ENCODE measurements around the gene RBM27. TPM values are rescaled to one million over a fixed set of nuclear protein-coding genes. Genes with fewer than 3 reads are reported as not detected.
"Not testable (repeated sequence)": the region's sequence is repeated elsewhere in the genome, so short reads cannot be mapped to it uniquely, and the experiment has no call there.

The RBM27 gene
- total RNA-seq, 2 donors from 2014 or later, result 14.4 to 17.3 TPM

DNA sequence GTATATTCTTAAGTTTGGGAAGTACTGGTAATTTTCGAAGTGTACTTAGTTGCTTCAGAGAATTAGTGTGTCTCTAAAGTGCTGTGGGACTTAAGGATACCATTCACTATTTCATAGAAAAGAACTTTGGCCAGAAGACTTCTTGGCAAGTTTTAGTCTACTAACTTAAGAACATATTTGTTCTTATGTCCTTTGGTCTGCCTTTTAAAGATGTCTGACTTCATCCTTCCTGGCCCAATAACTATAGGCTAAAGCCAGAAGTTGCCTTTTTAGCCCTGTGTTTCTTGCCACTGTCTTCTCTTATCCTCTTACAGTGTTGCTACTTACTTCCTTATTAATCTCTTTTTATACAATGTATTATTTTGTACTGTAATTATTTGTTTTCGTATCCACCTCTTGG lies 6.3 kb downstream of the RBM27 start:
- H3K9me3 ChIP-seq, result no peaks in the 10 kb centered on the region
- TF ChIP-seq, protein P1, sequence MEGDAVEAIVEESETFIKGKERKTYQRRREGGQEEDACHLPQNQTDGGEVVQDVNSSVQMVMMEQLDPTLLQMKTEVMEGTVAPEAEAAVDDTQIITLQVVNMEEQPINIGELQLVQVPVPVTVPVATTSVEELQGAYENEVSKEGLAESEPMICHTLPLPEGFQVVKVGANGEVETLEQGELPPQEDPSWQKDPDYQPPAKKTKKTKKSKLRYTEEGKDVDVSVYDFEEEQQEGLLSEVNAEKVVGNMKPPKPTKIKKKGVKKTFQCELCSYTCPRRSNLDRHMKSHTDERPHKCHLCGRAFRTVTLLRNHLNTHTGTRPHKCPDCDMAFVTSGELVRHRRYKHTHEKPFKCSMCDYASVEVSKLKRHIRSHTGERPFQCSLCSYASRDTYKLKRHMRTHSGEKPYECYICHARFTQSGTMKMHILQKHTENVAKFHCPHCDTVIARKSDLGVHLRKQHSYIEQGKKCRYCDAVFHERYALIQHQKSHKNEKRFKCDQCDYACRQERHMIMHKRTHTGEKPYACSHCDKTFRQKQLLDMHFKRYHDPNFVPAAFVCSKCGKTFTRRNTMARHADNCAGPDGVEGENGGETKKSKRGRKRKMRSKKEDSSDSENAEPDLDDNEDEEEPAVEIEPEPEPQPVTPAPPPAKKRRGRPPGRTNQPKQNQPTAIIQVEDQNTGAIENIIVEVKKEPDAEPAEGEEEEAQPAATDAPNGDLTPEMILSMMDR (IDR thresholded peaks at IDR 0.05), result no peak
- no peak overlapping the region for H3K27ac ChIP-seq
- H3K36me3 ChIP-seq, result no peaks in the 10 kb centered on the region
- intact Hi-C loops (cut with DNase I), result no loop called here
- H3K27me3 ChIP-seq, result no peaks in the 10 kb centered on the region
- no peak overlapping the region for H3K9ac ChIP-seq (ENCODE audit: low read depth in 2 of 2, low read length in 2 of 2)
- no peak for DNase-seq
- no peak overlapping the region for H3K4me3 ChIP-seq
- H3K4me1 ChIP-seq, result peaks cover 17% of the 10 kb centered on the region

DNA sequence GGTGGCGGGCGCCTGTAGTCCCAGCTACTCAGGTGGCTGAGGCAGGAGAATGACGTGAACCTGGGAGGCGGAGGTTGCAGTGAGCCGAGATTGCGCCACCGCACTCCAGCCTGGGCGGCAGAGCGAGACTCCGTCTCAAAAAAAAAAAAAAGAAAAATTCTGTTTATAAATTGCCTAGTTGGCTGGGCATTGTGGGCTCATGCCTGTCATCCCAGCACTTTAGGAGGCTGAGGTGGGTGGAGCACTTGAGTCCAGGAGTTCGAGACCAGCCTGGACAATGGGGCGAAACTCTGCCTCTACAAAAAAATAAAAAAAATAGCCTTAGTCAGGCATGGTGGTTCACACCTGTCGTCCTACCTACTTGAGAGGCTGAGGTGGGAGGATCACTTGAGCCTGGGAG lies 7.4 kb downstream of the RBM27 start:
- H3K4me3 ChIP-seq; H3K9me3 ChIP-seq; H3K9ac ChIP-seq (ENCODE audit: low read depth in 2 of 2, low read length in 2 of 2); H3K27ac ChIP-seq; H3K36me3 ChIP-seq; H3K4me1 ChIP-seq; H3K27me3 ChIP-seq; intact Hi-C loops (cut with DNase I); DNase-seq: not testable (repeated sequence)

DNA sequence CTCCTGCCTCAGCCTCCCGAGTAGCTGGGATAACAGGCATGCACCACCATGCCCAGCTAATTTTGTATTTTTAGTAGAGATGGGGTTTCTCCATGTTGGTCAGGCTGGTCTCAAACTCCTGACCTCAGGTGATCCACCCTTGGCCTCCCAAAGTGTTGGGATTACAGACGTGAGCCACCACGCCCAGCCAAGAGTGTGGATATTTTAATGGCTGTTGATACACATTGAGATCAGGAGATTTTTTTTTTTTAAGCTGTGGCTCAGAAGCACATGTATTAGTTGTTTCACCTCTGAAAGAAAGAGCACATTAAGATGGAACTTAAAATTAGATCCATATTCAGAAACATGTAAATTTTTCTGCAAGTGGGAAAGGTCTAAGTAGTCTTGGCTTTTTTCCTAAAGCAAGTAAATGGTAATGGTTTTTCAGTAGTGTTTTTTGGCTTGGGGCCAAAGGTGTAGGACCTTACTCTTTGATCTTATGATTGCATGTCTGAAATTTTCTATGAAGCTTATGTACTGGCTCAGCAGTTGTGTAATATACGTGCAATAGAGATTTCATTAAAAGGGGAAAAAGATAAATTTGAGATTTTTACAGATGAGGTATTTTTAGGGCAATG lies 9.9 kb downstream of the RBM27 start:
- H3K9me3 ChIP-seq, result no peaks in the 10 kb centered on the region
- peaks cover 5% of the 10 kb centered on the region for H3K4me1 ChIP-seq
- no peak overlapping the region for H3K9ac ChIP-seq (ENCODE audit: low read depth in 2 of 2, low read length in 2 of 2)
- H3K36me3 ChIP-seq, result no peaks in the 10 kb centered on the region
- intact Hi-C loops (cut with DNase I), result no loop called here
- no peak overlapping the region for H3K4me3 ChIP-seq
- no peak overlapping the region for H3K27ac ChIP-seq
- no peak for DNase-seq
- no peaks in the 10 kb centered on the region for H3K27me3 ChIP-seq
- TF ChIP-seq, protein P1 (IDR thresholded peaks at IDR 0.05), result no peak

DNA sequence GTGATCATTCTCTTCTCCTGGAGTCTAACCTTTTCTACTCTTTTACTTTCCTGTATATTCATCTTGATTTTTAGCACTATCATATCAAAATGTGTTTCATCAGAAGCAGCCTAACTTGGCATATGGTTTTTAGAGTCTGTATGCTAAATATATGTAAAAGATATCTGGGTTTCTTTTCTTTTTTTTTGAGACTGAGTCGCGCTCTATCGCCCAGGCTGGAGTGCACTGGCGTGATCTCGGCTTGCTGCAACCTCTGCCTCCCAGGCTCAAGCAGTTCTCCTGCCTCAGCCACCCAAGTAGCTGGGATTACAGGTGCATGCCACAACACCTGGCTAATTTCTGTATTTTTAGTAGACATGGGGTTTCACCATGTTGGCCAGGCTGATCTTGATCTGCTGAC lies 11.5 kb downstream of the RBM27 start:
- DNase-seq; H3K9ac ChIP-seq (ENCODE audit: low read depth in 2 of 2, low read length in 2 of 2); H3K4me1 ChIP-seq; H3K27ac ChIP-seq; H3K36me3 ChIP-seq; intact Hi-C loops (cut with DNase I); H3K27me3 ChIP-seq; H3K9me3 ChIP-seq; H3K4me3 ChIP-seq: not testable (repeated sequence)

DNA sequence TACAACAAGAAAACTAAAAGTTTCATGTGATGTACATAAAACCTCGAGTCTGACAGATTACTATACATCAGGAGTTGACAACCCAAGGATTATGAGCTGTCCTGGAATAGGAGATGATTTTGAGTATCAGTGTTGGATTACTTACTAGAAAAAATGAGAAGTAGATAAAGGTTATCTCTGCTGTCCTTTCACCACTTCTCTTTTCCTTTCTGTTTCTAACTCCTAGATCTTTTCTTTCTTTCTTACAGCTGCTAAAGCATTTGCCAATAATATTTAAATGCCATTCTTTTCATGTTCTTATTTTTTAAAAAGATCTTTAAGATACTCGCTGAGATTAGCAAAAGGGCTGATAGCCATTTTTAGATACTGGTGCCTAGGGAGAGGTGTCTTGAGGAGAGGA lies 14.8 kb downstream of the RBM27 start:
- Histone ChIP-seq H3K4me1 (no peaks in the 10 kb centered on the region), H3K36me3 (no peaks in the 10 kb centered on the region), H3K9me3 (no peaks in the 10 kb centered on the region), H3K27me3 (no peaks in the 10 kb centered on the region), H3K27ac (no peak overlapping the region), H3K9ac (ENCODE audit: low read depth in 2 of 2, low read length in 2 of 2) (no peak overlapping the region), H3K4me3 (no peak overlapping the region)
- DNase-seq, result no peak
- intact Hi-C loops (cut with DNase I), result no loop called here
- TF ChIP-seq, protein P1 (IDR thresholded peaks at IDR 0.05), result no peak

DNA sequence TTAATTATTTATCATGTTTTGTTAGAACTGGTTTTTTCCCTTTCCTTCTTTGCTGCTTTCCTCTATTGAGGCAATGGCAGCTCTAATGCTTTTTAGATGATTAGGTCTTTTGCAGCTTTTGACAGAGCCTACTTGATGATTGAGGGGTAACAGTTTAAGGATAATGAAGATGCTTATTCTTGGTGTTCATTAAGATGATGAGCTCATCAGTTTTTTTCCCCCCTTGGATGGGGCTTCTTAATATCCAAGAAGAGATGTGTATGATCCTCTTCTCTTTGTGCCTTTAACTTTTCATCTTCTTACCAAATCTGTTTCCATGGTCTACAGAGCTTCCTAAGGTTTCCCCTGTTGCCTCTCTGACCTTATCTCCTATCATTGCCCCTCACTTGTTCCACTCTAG lies 15.8 kb downstream of the RBM27 start:
- Histone ChIP-seq H3K27ac (no peak overlapping the region), H3K9me3 (no peaks in the 10 kb centered on the region), H3K4me1 (no peaks in the 10 kb centered on the region), H3K27me3 (no peaks in the 10 kb centered on the region), H3K9ac (ENCODE audit: low read depth in 2 of 2, low read length in 2 of 2) (no peak overlapping the region), H3K36me3 (no peaks in the 10 kb centered on the region), H3K4me3 (no peak overlapping the region)
- TF ChIP-seq, protein P1 (IDR thresholded peaks at IDR 0.05), result no peak
- DNase-seq, result no peak
- intact Hi-C loops (cut with DNase I), result no loop called here
